Measurements from ENCODE around the gene TRABD2A.

TRABD2A gene

DNA sequence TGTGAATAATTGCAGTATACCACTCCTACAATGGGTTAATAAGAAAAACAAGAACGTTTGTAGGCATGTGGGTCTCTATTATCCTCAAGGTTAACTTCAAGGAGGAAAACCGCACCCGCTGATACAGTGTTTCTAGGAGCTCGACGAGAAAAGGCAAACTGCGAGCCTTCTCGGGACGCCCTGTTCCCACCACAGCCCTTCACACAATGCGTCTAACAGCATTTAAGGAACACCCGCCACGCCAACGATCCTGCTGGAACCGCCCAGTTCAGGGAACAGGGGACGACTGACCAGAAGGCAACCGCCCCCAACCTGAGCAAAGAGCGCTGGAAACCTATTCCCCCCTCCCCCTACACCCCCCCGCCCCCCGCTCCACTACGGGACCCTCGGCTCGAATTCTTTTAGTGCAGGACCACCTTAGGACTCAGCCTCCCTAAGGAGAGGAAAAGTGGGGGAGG, 23.9 kb upstream of the TRABD2A start:
- no peak for DNase-seq

DNA sequence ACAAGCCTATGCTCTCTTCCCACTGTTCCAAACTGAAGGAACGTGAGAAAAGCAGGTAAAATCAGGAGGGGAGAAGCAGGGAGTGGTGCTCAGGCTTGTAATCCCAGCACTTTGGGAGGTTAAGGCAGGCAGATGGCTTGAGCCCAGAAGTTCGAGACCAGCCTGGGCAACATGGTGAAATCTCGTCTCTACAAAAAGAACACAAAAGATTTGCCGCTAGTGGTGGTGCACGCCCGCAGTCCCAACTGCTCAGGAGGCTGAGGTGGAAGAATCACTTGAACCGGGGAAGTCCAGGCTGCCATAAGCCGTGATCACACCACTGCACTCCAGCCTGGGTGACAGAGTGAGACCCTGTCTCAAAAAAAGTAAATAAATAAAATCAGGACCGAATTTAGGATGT, 23.3 kb upstream of the TRABD2A start:
- DNase-seq: no peak

DNA sequence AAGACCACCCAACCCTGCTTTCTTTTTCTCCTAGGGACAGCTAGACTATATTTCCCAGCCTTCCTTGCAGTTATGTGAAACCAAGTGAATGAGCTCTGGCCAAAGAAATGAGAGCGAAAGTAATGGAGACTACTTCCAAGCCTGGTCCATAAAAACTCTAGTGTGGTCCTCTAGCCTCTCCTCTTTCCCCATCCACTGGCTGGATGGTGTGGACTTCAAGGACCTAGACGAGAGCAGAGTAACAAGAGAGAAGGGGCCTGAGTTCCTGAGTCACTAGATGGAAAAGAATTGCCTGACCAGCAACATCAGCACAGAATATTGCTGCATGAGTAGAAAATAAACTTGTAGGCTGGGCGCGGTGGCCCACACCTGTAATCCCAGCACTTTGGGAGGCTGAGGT, 21.6 kb upstream of the TRABD2A start:
- no peak for DNase-seq

DNA sequence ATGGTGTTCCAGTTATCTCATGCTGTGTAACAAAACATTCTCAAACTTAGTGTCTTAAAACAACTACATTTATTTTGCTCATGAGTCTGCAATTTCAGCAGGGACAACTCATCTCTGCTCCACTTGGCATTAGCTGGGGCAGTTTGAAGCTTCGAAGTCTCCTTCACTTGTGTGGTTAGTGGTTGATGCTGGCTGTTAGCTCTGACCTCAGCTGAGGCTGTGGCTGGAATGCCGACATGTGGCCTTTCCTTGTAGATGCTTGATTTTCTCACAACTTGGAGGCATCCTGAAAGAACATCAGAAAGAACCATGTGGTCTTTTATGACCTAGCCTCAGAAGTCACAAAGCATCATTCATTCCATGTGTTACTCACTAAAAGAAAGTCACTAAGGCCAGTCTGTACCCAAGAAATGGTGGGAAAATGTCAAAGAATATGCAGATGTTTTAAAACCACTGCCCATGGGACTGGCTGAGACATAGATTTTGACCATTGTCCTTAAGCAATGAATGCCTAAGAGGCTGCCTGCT, 20.8 kb upstream of the TRABD2A start:
- no peak for DNase-seq

DNA sequence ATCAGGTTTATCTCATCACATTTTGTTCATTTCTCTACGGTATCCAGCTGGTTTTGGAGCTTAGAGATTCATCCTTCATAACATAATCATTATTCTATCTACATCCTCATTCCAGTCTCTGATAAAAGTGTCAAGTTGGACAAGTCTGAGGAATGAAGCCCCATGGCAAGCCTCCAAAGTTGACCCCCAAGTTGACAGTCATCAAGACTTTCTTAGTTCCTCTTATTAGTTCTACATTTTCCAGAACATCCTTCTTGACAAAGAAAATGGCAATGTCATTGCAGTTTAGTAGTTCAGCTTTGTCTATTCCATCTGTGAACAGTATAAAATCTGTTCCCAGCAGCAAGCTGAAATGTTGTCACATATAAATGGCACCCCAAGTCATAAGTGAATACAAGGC, 20.1 kb upstream of the TRABD2A start:
- no peak for DNase-seq

DNA sequence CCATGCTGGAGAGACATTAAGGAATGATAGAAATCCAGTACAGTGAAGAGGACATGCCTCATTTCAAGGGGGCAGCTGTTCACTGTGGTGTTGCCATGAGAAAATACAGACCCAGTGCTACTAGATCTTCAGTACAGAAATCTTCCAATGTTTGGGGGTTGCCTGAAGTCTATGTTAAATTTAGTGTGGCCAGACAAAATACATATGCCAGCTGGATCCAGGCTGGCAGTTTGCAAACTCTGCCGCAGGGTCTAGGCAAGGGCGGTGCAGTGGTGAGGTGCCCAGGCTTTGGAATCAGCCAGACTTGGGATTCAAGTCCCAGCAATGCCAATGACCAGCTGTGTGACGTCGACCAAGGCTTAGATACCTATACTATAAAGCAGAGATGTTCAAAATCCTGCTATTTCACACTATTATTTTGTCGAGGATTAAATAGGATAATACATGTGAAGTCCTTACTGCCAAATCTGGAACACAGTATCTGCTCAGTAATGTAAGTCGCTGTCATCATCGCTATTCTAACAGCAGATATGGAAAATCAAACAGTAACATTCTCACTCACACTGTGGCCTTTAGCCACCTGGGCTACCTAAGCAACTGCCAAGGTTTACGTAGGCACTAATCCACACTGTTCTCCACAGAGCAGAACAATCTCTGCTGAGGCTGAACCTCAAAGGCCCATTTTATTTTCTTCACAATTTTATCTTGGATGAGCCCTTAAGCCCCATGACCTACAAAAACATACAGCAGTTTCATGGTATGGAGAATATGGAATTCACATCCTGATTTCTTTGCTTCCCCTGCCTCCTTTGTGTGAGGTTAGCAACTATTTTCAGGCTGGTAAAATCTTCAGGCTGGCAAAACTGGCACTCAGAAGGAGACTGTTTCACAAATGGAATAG, 18.7 kb upstream of the TRABD2A start:
- no peak for DNase-seq

DNA sequence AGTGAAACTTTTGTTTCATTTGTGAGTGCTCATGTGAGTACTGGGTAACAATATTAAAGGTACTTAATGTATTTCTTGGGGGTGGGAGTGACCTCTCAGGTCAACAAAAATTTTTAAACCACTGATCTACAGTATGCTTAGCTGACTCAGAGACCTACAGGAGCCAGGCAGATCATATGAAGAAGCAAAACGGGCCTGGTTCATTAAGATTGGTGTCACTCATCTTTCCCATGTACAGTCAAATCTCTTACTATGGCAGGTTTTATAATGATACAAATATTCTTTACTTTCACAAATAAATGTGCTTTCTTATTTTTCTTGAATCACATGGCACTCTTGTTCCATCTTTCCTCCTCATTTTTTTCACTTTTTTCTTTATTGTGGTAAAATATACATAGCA, 16.9 kb upstream of the TRABD2A start:
- no peak for DNase-seq

DNA sequence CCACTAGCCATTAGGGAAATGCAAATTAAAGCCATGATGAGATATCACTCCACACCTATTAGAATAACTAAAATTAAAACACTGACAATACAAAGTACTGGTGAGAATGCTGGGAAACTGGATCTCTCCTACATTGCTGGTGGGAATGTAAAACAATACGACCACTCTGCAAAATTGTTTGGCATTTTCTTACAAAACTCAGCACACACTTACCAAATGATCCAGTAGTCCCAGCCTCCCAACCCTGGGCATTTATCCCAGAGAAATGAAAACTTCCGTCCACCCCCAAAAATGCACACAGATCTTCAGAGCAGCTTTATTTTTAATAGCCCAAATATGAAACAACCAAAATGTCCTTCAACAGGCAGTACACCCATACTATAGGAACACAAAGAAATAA, 15.7 kb upstream of the TRABD2A start:
- no peak for DNase-seq

DNA sequence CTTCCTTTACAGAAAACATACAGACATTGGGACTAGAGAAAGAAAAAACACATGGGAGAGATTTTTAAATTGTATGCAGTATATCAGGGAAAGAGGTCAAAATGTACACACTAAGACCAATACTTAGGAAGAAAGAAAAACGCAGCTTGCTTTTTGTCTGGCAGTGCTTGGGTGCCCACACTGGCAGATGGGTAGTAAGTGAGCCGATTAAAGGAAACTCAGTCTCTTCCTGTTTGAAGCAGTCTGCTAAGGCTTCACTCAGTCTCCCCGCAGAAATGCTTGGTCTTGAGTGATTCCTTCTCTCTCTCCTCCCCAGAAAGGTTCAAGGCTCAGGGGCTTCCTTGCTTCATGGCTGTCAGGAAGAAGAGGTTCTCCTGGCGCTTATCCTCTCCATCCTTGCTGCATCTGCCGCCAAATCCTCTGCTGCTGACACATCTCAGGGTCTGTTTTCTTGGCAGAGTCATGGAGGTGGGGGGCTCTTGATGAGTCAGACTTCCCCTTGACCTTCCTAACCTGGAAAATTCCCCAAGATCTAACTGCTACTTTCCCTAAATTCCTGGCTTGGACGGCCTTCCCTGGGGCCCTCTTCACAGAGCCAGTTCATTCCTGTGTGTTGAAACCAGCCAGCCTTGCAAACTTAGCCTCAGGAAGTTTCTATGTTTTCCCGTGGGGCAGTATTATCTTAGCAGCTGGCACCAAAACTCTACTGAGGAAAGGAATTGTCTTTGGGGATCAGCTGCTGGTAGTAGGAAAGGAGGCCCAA, 14.1 kb upstream of the TRABD2A start:
- no peak for DNase-seq

DNA sequence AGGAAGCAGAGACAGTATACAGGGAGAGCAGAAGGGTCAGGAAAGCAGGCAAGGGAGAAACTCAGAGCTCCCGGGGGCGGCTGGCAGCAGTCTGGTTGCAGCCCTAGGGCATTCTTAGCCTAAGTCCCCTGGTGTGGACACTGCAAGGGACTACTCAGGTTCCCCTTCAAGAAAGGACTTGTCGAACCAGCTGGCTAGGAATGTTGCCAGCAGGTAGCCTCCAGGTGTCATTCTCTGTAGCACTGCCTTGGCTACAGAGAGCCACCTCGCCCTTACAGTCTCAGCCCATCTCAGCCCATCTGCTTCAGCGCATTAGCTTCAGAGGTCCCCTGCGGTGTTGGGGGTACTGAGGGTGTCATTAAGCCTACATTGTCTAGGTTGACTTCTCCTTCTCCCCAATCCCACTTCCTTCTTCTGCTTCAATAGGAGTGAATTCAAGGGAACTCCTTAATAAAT, 13.3 kb upstream of the TRABD2A start:
- DNase-seq: no peak

DNA sequence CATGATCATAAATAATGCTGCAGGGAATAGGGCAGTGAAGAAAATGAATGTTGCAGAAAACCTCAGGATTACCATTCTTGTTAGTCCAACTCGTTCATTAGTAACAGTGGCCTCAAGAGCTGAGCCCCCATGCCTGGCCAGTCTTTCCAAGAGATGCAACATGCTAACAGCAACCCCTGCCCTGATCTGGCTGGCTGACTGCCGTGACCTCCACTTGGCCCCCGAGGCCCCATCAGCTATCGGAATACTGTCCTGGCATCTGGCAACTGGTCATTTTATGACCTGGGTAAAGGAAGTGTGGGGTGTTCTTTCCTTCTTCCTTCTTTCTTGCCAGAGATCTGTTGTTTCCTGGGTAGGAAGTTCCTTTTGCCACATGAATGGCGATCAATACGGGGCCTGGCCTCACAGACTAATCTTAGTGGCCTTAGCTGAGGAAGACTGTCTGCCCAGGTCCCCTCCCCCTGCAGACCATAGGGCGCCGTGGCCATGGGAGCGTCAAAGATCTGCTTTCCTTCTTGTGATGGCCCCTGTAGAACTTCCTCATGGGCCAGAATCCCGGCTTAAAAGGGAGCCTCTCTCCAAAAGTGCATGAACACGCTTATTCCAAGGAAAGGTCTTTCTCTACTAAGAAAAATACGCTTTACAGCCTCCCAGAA, 10.6 kb upstream of the TRABD2A start:
- DNase-seq: no peak

DNA sequence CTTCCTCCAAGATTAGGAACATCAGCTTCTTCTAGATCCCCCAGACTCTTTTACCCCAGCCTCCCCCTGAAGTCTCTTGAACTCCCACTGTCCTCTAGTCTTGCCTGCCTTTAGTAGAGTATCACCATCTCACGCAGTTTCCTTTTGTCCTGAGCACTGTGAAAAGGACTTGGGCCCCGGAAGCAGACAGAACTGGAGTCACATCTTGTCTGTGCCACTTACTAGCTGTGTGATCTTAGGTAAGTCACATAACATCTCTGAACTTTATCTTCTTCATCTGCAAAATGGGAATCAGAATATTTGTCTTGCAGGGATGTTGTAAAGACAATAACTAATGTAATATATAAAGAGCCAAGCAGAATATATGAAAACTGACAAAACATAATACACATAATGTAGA, 8.4 kb upstream of the TRABD2A start:
- no peak for DNase-seq

DNA sequence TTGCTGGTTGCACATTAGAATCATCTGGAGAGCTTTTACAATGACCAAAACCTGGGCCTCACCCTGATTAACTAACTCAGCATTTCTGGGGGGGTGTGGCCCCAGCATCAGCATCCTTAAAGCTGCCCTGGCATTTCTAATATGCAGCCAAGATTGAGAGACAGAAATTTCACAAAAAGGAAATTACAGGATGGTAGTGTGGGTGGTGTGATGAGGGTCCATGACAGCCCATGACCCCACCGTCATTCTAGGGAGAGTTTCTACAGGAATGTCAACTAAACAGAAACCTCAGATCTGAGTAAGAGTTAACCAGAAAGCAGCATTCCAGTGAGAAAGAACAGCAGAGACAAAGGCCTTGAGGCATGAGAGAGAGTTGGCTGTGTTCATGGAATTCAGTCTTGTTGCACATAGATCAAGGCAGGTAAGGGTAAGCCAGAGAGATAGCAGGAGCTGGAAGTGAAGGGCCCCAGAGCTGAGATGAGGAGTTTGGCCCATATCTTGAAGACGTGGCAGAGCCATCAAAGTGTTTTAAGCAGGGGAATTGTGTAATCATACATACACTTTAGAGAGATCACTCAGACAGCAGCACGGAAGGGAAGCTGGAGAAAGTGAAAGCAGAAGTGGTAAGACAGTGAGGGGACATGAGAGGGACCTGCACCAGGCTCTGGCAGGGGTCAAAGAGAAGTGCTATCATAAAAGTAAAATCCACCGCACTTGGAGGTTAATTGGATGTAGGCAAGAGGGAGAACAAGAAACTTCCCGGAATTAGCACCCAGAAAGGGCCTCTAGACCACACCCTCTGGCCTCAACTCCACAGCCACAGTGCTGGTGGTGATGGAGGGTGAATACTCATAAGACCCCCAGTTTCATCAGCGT, 7.8 kb upstream of the TRABD2A start:
- peak; percentile 12 for DNase-seq

DNA sequence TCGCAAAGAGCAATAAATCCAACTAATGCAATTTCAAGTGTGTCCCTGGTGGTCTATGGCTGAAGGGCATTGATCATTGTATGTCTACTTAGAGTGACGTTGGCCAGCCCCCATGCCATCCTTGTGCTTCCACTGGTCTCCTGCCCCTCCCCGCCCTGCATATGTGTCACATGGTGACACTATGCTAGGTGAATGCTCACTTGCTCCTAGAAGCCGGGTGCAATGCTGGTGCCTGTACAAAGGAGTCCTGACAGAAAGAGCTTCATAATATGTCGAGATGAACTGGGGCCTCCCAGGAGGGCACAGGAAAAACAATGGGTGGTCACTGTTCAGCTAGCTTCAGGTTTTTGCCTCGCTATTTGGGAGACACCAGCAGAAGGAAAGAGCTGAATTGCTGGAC, 5.9 kb upstream of the TRABD2A start:
- DNase-seq: no peak

DNA sequence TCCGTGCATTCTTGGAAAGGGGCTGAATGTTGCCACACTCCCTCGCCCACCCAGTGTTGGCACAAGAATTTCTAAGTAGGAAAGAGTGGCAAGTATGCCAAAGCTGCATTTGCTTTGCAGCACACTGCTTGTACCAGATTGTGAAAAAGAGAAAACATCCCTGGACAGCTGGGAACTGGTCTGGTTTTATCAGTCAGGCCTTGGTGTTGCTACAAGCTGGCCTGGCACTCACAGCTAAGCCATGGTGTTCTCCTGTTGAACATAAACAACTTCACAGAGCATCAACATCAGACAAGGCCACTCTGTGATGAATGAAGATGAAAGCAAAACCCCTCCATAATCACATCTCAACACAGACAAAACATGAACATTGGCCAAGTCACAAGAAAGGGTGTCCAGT, 4.2 kb upstream of the TRABD2A start:
- DNase-seq: no peak

DNA sequence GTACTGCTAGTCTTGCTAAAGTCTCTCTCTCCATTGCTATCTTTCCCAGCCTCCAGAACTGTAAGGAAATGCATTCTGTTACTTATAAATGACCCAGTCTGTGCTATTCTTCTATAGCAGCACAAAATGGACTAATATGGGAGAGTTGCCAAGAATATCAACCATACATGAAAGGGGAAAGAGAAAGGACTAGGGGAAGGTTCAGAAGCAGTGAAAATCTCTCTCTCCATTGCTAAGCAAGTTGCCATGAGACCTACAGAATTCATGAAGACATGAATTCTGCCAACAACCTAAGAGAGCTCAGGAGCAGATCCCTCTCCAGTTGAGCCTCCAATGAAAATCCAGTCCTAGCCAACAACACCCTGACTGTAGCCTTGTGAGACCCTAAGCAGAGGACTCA, 3.6 kb upstream of the TRABD2A start:
- DNase-seq: no peak

DNA sequence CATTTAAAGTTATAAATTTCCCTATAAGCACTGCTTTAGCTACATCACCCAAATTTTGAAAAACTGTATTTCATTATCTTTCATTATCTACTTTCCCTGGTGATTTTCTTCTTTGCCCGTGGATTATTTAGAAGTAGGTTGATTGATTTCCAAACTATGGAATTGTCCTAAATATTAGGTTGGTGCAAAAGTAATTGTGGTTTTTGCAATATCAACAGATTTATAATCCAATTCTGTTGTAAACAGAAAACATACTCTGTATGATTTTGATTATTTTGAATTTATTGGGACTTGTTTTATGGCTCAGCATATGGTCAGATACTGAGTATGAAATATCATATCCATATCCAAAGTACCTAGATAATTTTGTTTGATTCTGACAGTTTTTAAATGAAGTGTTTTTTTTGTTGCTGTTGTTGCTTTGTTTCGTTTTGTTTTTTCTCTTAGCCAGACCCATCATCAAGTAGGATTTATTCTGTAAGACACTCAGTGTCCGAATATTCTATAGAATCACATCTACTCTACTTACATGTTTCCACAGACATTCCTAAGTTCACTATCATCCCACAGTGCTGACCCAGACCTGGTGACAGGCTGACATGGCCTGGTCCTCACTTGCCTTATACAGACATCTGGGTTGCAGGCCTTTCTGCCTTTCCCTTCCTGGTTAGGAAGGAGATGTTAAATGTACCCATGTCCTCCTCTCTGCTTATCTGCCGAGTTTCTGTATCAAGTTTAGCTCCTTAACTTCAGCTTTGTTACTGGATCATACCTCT, 2.1 kb upstream of the TRABD2A start:
- no peak for DNase-seq

DNA sequence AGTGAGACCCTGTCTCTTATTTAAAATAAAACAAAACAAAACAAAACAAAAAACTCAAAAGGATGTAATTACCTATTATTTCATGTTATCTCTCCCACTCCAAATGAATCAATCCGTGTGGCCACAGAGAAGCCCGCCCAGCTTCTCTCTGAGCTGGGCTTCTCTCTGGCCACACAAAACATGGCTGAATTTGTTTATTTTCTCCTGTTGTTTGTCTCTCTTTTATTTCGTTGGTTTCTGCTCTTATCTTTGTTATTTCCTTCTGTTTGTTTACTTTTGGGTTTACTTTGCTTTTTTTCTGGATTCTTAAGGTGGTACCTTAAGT, 1.5 kb upstream of the TRABD2A start:
- DNase-seq: no peak

DNA sequence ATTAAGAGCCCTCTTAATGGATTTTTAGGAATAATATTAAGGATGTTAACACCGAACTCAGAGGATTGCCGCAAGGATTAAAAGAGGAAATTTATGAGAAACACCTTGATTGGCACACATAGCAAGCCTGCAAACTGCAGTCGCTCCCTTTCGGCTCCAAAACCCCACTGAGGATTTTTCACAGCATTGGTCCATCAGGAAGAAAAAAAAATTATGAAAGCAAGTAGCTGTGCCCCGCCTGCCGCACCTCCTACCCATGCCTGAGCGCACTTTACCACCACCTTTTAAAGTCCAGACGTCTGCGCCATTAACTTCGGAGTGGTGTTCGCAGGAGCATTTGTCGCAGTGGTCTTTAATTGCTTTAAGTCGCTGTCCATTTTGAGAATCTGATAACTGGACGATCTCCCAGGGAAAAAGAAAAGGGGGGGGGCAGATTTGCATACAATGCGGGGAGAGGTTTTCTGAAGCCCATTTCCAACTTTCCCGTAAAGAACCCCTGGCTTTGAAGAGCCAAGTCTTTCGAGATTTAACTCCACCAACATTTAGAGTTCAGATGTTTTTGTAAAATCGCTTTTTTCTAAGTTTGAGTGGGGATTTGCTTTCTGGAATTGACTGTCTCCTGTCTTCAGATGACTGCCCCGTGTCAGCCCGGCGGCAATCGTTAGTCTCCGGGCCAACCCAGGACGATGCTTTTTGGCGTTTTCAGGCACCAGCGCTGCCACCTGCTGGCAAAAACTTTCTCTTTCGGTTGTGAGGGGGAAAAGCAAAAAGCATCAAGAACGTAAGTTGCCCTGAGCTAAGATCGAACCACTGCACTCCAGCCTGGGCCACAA, 913 bp upstream of the TRABD2A start:
- DNase-seq: peak; percentile 75

DNA sequence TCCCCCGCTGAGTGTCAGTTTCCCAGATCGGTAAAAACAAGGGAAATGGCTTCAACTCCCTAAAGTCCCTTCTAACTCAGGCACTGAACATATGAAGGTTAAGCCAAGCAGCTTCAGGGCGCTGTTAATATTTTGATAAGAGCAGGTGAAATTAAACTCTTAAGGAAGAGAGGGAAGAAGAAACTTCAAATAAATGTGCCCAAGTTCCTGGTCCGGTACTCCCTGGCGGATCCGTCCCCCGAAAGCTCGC, 564 bp downstream of the TRABD2A start:
- no peak for DNase-seq
